Hepatocyte (in vitro differentiated cells): ENCODE measurements around the gene RASGEF1C.

Experiments
- EZH2 ChIP-seq: fragments of 200-600 bp; sonication (generic); IDR thresholded peaks from 2 replicates; pipeline ENCODE4 v1.6.1; 2016; ENCODE audit warnings: antibody characterized with exemption, mild to moderate bottlenecking, borderline replicate concordance
- TF ChIP-seq, protein P1 (sequence below): fragments of 200-600 bp; sonication (generic); IDR thresholded peaks from 2 replicates; pipeline ENCODE4 v1.5.1; 2016; ENCODE audit warnings: antibody characterized with exemption, mild to moderate bottlenecking; ENCODE audit not compliant: poor library complexity

DNA sequence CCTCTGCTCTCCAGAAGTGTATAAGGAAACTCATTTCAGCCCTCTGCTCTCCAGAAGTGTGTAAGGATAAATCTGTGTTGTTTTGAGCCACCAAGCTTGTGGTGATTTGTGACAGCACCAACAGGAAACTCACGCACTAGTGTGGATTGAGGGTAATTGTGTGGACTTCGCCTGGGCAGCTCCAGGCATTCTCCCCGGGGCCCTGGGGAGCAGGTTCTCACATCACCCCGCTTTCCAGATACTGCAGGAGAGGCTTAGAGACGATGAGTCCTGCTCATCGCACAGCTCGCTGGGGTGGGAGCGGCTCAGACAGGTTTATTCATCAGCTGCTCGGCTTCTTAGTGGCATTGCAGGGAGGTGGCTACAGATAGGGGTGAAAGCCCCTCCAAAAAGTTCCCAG lies 99.1 kb downstream of the RASGEF1C start:
- TF ChIP-seq, protein P1, sequence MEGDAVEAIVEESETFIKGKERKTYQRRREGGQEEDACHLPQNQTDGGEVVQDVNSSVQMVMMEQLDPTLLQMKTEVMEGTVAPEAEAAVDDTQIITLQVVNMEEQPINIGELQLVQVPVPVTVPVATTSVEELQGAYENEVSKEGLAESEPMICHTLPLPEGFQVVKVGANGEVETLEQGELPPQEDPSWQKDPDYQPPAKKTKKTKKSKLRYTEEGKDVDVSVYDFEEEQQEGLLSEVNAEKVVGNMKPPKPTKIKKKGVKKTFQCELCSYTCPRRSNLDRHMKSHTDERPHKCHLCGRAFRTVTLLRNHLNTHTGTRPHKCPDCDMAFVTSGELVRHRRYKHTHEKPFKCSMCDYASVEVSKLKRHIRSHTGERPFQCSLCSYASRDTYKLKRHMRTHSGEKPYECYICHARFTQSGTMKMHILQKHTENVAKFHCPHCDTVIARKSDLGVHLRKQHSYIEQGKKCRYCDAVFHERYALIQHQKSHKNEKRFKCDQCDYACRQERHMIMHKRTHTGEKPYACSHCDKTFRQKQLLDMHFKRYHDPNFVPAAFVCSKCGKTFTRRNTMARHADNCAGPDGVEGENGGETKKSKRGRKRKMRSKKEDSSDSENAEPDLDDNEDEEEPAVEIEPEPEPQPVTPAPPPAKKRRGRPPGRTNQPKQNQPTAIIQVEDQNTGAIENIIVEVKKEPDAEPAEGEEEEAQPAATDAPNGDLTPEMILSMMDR = no peak
- TF ChIP-seq EZH2 = no peak
